Astrocyte of the hippocampus (primary cell): ENCODE measurements around the gene TUBGCP3.
"Not testable (repeated sequence)": the region's sequence is repeated elsewhere in the genome, so short reads cannot be mapped to it uniquely, and the experiment has no call there.

Source experiments
- DNase-seq: peaks from one replicate; pipeline ENCODE4 v3.0.0; 2011; ENCODE audit warnings: low read depth, low spot score

Gene TUBGCP3

DNA sequence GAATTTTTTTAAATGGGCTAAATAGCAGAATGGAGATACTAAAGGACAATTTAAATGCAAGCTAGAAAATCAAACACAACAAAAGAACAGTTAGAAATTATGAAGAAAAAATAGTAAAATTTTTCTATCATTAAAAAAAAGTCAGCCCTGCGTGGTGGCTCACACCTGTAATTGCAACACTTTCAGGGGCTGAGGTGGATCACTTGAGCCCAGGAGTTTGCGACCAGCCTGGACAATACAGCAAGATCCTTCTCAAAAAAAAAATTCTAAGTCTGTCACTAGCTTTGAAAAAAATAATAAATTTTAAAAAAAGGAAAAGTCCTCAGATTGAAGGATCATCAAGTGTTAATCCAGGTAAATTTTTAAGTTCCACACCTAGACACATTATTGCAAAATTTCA is 7.7 kb downstream of the TUBGCP3 start:
- DNase-seq: no peak

DNA sequence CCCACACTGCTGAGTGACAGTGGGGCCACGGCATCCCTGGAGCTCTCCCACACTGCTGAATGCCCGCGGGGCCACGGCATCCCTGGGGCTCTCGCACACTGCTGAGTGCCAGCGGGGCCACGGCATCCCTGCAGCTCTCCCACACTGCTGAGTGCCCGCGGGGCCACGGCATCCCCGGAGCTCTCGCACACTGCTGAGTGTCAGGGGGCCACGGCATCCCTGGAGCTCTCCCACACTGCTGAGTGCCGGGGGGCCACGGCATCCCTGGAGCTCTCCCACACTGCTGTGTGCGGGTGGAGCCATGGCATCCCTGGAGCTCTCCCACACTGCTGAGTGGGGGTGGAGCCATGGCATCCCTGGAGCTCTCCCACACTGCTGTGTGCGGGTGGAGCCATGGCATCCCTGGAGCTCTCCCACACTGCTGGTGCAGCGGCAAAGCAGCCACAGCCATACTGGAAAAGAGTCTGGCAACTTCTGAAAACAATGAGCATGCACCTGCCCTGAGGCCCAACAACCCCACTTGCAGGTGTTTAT is 8.6 kb downstream of the TUBGCP3 start:
- DNase-seq: no peak

DNA sequence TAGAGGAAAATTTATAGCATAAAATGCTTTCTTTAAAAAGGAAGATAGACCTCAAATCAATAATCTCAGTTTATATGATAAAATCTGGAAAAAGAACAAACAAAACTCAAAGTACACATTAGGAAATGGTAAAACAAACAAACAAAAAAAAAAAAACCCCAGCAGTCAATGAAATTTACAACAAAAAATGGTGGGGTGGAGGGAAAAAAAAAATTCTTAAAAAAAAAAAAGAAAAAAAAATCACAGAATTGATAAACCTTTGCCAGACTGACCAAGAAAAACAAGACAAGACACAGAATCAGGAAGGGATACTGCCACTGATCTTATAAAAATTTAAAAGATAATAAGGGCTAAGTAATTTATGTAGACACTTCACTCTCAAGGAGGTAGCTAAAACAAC is 11.2 kb downstream of the TUBGCP3 start:
- DNase-seq: no peak

DNA sequence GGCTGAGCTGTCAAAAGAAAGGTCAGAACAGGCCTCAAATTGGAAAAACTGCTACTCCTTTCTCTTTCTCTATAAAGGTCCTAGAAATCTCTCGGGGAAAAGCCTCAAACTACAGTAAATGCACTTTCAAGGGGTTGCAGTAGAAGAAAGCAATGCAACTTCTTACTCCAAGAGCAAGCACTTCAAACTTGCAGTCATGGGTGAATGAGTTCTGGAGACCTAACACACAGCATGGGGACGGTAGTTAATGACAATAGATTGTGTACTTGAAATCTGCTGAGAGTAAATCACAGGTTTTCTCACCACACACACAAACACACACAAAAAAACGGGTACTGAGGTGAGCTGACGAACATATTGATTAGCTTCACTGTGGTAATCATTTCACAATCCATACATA is 11.8 kb downstream of the TUBGCP3 start:
- DNase-seq: no peak

DNA sequence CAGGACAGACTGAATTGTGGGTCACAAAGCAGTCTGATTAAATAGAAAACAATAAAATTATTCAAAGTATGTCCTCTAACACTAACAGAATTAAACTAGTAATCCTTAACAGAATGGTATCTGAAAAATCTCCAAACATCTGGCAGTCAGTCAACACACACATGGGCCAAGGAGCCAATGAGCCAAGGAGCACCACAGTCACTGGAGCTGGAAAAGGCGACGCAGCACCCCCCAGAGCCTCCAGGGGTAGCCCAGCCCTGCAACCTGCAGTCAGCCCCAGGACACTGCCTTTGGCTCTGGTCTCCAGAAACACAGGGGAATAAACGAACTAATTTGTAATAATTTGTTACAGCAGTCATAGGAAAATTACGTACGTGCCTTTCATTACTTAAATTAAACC is 12.3 kb downstream of the TUBGCP3 start:
- DNase-seq: peak; percentile 52

DNA sequence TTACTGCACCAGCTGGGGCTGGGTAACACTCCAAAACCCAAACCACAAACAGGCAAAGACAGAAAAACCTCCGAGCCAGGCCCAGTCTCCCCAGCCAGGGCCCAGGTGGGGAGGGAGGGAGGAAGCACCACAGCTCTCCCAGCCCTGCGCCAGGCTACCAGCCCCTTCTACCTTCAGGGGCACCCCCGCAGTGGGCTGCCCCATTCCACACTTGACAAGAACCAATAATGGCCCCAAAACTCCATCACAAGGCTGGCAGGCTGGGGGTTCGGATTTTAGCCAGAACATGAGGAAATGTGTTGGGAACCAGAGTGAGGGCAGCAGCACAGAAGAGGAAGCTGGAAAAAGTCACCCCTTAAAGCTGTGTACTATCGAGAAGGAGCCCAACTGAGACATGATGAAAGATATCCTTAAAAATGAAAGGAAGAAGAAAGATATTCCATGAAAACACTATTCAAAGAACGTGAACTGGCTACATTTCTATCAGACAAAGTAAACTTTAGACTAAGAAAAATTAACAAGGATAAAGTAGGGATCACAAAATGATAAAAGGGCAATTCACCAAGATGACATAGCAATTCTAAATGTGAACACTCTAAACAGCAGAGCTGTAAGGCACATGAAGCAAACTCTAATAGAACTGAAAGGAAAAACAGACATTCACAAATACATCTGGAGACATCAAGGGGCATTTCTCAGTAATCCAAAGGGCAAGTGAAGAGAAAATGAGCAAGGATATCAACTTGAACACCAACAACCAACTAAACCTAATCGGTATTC is 12.9 kb downstream of the TUBGCP3 start:
- DNase-seq: no peak

DNA sequence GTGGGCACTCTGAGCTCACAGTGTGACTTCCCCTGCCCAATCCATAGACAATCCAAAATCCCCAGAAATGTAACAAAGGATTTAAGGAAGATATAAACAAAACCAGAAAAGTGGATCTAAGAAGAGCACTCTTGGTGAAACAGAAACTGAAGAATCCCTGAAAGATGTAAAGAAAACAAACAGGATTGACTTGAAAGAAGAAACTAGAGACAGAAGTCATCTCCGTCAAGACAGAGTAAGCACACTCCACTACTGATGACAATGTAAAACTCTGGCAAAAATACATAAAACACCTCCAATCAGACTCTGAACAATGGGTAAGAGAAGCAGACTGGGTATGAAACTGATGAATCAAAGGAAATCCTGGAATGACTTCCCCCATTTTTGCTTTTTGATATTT is 13.5 kb downstream of the TUBGCP3 start:
- no peak for DNase-seq

DNA sequence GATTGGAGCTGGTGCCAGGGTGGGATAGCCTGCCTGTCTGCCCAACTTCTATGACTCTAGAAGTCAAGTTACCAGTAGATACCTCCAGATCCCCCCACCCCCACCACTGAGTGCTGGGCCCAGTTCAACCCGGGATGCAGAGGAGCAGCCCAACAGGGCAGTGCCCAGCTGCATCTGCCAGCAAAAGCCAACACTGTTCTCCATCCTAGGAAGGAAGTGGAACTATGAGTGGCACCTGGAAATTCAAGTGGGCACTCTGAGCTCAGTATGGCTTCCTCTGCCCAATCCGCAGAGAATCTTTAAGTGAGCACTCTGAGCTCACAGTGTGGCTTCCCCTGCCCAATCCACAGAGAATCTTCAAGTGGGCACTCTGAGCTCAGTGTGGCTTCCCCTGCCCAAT is 14.2 kb downstream of the TUBGCP3 start:
- no peak for DNase-seq

DNA sequence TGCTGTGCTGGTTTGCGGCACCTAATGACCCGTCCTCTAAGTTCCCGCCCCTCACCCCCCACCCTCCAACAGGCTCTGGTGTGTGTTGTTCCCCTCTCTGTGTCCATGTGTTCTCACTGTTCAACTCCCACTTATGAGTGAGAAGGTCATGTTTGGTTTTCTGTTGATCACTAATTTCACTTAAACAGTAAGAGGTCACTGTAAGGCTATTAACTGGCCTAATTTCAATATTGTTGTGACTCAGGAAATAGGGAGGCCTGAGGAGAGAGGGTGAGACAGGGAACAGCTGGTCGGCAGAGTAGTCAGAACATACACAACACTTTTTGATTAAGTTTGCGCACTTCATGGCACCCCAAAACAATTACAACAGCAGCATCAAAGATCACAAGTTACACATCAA is 15.6 kb downstream of the TUBGCP3 start:
- no peak for DNase-seq

DNA sequence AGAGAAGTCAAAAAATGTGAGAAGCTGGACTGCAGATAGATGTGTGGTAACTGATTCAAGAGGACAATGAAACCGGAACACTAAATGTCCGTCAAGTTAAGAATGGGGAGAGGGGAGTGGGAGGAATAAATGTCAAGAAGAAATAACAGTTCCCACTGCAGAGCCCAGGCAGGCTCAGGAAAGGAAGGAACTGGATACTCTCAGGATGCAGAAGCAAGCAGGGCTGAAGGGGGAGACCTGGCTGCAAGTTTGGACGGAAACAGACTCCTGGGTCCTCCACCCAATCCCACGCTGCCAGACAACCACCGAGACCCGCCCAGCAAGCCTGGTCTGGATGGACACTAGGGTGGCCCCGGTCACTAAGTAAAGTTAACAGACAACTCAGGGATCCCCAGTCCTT is 18.1 kb downstream of the TUBGCP3 start:
- DNase-seq: no peak

DNA sequence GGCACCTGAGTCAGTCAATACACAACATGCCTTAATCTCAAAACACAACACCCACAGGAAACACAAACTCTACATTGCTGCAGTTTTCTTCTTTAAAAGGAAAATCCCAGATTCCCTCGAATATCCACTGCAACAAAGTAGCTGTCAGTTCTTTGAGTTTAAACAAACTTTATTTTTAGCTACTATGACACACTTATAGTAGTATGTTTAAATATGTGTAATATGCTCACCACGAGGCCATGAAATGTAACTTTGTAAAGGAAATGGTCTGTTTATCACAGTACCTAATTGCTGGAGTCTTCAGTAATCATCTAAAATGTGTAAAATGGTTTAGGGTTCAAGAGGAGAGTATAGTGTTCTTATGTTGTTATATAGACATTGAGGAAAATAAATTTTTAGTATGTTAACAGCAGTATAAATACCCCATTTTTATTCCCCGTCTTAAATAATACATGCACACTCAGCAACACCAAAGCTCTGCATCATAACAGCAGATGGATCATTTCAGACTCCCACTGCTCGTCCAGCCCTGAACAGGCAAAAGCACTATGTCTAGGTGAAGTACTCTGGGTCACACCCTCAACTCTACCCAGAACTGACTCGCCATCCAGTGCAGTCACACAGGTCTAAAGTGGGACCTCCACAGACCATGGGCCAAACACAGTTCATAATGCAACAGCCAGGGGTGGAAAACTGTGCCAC is 20.6 kb downstream of the TUBGCP3 start:
- DNase-seq: no peak

DNA sequence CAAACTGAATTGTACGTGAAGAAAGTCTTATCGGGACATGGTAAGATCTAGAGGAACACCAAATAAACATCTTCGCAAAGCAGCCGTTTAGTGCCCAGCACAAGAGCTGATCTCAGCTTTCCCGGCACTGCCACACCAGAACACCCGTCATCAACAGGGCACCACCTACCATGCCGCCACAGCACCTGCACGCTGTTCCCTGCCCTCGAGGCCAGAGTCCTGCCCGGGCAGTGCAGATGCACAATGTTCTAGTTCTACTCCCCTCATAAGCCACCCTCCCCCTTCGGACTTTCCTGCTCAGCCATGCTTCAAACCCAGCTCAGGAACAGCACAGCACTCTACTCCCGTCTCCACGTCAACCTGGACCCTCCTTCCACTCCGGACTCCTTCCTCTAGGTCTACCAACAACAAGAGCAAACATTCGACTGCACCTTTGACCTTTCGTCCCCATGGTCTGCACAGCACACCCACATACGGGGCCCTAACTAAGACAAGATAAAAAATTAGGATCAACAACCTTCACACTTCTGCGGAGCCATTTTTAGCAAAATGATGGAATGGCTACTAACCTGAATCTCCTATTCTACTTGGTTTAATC is 25.1 kb downstream of the TUBGCP3 start:
- no peak for DNase-seq

DNA sequence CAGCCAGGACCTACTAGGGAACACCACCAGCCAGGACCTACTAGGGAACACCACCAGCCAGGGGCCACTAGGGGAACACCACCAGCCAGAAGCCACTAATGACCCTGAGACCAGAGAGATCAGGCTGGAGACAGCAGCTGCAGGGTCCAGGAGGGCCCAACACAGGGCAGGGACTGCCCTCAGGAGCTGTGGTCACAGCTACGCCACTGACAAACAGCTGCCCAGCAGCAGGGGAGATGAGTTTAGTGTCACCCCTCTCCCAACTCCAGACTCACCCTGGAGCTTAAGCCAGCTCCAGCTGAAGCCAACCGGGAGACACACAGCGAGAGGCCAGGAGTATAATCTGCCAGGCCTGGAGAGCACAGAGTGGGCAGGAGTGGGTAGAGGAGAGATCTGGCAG is 25.7 kb downstream of the TUBGCP3 start:
- DNase-seq: no peak

DNA sequence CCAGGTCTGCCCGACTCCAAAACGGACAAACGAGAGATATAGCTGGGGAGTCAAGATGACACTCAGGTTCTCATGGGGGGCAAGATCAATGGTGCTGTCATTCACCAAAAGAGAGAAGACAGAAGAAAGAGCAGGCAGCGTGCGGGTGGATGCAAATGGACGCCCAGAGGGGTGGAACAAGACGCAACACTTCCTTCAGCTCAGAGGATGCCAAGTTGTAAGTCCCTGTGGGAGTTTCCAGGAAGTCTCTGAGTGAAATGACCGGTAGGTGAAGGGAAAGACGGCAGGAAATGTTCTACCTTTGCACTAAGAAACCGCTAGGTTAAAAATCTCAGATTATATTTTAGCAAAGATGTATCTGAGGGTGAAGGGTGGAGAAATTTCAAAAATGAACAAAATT is 26.5 kb downstream of the TUBGCP3 start:
- DNase-seq: no peak

DNA sequence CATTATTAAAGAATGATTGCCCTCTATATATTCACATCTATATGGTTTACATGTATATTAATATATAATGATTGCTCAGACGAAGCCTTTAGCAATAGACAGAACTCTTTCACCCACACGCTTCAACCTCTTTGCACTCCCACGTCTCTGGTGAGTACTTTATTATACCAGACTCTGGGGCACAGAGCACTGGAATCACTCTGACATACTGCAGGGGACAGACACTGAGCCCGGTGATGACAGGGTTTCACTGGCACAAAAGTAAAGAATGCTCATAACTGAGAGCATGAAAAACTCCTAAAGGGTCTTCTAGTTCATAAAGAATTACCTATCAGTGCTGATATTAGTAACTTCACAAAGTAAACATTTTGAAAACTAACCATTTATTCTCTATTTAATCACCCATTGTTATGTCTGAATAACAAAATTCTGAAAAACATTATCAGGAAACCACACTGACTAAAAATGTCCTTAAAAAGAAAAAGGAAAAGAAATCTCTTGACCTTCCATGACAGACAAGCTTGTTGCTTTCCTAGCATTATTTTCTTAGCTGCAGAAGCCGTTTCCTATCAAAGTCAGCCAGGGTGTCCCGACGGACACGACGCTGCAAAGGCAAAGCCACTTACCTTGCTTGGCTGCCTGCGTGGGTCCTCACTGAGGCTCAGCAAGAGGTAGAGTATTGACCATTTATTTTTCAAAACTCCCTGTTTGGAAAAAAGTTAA is 29.1 kb downstream of the TUBGCP3 start:
- no peak for DNase-seq

DNA sequence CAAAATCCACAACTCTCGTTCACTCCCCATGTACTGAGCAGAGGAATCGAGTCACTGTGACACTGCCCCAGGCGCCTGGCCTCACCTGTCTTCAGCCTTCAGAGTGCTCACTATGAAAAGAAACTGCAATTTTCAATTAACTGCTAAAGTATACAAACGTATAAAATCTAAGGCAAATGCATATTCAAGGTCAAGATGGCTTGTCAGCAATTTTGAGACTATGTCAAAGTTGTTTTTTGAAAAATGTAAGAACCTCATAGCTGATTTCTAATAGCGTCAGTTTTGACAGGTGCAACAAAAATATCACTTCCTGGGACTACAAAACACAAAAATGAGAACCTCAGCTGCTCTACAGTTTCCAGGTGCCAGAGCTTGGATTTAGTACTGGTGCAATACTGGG is 31.4 kb downstream of the TUBGCP3 start:
- DNase-seq: no peak

DNA sequence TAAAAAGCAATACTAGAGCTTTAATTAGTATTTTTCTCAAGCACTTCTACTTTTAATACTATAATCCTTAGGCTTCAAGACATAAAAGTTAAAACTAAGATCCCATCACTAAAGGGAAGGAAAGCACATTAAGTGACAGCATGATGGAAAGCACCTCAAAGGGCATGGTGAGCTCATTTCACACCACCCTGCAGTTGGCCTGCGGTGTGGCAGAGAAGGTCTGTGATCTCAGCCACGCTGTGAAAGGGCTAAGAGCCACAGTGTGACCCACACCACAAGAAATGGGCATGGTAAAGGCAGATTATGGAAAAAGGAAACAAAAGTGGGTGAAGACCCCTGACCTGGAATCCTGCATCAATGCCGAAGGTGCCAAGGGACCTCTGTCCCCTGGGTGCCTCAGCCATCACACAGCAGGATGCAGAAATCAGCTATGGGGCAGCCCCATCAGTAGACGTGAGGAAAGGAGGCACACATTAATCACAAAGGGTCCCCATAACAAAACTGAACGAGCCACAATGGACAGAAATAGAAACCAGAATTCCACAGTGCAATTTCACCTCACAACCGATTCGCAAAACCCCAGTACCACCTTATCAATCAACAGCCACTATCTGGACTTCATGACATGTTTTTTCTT is 33.6 kb downstream of the TUBGCP3 start:
- DNase-seq: no peak

DNA sequence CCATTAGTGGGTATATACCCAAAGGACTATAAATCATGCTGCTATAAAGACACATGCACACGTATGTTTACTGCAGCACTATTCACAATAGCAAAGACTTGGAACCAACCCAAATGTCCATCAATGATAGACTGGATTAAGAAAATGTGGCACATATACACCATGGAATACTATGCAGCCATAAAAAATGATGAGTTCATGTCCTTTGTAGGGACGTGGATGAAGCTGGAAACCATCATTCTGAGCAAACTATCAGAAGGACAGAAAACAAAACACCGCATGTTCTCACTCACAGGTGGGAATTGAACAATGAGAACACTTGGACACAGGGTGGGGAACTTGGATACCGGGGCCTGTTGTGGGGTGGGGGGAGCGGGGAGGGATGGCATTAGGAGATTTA is 39.0 kb downstream of the TUBGCP3 start:
- DNase-seq: not testable (repeated sequence)

DNA sequence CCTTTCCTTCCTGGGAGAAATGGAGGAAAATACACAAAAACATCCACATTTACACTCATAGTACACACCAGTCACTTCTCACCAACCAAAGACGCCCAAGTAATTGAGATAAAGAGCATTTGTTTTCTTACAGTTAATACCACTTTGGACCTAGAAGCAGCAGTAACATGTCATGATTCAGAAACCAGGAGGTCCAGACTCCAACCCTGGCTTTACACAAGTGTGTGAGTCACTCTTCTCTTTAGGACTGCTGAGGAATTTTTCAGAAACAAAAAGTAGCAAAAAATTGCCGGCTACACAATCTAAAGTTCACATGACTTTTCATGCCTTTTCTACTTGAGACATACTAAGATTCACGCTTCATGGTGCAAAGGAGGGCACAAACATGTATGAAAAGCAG is 42.1 kb downstream of the TUBGCP3 start:
- peak; percentile 77 for DNase-seq

DNA sequence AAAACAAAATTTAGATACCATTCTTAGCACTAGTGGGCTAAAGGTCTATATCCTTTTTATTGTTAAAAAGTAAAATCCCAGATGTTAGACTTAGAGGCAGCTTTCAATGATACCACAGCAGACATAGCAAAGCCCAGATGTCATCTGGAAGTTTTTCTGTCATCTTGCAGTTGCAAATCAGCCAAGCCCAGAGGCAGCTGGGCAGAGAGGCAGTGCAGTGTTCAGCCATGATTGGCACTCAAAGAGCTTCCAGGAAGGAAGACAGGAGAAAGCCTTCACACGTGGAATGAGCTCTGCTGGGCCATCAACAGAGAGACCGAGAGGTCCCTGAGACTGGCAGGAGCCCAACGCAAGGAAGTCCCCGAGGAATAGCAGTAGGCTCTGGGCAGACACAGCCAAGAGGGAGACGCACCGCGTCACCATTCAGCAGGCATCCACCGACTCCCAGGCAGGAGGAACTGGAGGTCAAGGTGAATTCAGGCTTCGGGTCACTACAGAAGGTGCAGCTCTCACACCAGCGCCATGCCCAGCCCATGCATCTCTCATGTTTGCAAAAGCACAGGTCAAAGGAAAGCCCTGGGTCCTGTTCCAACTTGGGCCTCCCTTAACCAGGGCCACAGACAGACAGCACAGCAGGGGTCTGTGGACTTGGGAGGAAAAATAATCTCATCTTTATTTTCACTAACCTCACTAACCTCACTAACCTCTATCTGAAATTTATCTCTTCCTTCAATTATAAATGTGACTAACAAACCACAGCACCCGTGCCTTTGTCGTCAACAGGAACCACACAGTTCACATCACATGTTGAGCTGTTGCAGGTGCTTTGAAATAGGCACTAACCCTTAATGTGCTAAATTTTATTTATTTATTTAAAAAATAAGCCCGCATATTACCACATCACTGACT is 54.9 kb downstream of the TUBGCP3 start:
- no peak for DNase-seq
